Eye (tissue), 1 donor: ENCODE measurements around the gene GRIK3.

Source experiments
- DNase-seq: peaks from one replicate; pipeline ENCODE4 v3.0.0-alpha.2; 2015

GRIK3 gene

DNA sequence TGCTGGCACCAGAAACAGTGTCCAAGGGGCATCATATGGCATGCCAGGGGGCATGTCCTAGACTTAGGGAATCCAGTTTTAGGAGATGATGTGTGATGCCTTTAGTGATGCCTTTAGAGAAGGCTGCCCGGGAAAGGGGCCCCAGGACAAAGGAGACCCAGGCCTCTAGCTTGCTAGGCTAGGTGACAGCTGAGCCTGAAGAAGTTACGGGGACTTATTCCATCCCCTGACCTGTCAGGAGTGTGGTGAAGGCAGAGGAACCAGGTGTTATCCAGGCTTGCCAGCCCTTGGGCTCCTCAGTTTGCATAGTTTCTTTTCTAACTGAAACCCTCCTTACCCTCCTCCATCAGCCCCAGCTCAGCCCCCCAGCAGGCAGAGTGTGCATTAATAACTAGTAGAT, 281.9 kb downstream of the GRIK3 start:
- DNase-seq: no peak

DNA sequence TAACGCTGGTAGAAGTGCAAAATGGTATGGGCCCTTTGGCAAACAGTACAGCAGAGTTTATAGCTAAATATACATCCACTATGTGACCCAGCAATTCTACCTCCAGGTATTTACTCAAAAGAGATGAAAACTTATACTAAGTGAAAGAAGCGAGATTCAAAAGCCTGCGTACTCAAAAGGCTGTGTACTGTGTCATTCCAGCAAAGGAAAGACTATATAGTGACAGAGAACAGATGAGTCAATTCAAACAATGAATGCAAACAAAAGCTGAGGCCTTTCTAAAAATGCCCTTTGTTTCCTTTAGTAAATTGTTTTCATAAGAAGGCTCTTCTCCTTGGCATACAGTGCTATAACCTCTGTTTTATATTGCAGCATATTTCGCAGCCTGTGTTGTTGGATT, 282.8 kb downstream of the GRIK3 start:
- no peak for DNase-seq

DNA sequence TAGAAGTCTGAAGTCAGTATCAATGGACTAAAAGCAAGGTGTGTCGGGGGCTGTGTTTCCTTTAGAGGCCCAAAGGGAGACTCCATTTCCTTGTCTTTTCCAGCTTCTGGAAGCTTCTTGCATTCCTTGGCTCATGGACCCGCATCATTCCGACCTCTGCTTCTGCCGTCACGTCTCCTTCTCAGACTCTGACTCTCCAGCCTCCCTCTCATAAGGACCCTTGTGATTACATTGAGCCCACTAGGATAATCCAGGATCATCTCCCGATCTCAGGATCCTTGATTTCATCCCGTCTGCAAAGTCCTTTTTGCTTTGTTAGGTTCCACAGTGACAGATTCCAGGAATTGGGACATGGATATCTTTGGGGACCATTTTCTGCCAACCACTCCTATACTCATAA, 285.8 kb downstream of the GRIK3 start:
- DNase-seq: no peak
